ENCODE data around the gene NAT14. TPM values are rescaled to one million over a fixed set of nuclear protein-coding genes. Genes with fewer than 3 reads are reported as not detected.
"Not testable (repeated sequence)": the region's sequence is repeated elsewhere in the genome, so short reads cannot be mapped to it uniquely, and the experiment has no call there.

The NAT14 gene
- total RNA-seq, 1 experiment from 2014 or later = 71.2 TPM

GRCh38 chr19:55493052-55493644 lies 8.2 kb downstream of the NAT14 start:
- Histone ChIP-seq H3K4me3 (ENCODE audit: insufficient read depth, low read depth, low read length) (no peak overlapping the region), H3K36me3 (replicated peaks; ENCODE audit: control insufficient read depth, insufficient read depth, low read length) (no peaks in the 10 kb centered on the region), H3K27me3 (ENCODE audit: control insufficient read depth, insufficient read depth, low read length) (no peaks in the 10 kb centered on the region)
- DNase-seq = peak; percentile 60

GRCh38 chr19:55493645-55494171 lies 8.7 kb downstream of the NAT14 start:
- Histone ChIP-seq H3K4me3 (ENCODE audit: insufficient read depth, low read depth, low read length) (no peak overlapping the region), H3K27me3 (ENCODE audit: control insufficient read depth, insufficient read depth, low read length) (no peaks in the 10 kb centered on the region), H3K36me3 (replicated peaks; ENCODE audit: control insufficient read depth, insufficient read depth, low read length) (no peaks in the 10 kb centered on the region)
- peak; percentile 63 for DNase-seq

- Histone ChIP-seq H3K27me3 (ENCODE audit: control insufficient read depth, insufficient read depth, low read length) (no peaks in the 10 kb centered on the region), H3K36me3 (replicated peaks; ENCODE audit: control insufficient read depth, insufficient read depth, low read length) (no peaks in the 10 kb centered on the region), H3K4me3 (ENCODE audit: insufficient read depth, low read depth, low read length) (no peak overlapping the region)
- DNase-seq = peak; percentile 64
Measured at GRCh38 chr19:55494172-55494761, 9.3 kb downstream of the NAT14 start.

GRCh38 chr19:55495646-55496349 lies 10.8 kb downstream of the NAT14 start:
- DNase-seq = peak; percentile 65
- no peaks in the 10 kb centered on the region for H3K36me3 ChIP-seq (replicated peaks; ENCODE audit: control insufficient read depth, insufficient read depth, low read length)
- no peaks in the 10 kb centered on the region for H3K27me3 ChIP-seq (ENCODE audit: control insufficient read depth, insufficient read depth, low read length)
- no peak overlapping the region for H3K4me3 ChIP-seq (ENCODE audit: insufficient read depth, low read depth, low read length)

- not testable (repeated sequence) for H3K36me3 ChIP-seq (replicated peaks; ENCODE audit: control insufficient read depth, insufficient read depth, low read length); DNase-seq; H3K4me3 ChIP-seq (ENCODE audit: insufficient read depth, low read depth, low read length); H3K27me3 ChIP-seq (ENCODE audit: control insufficient read depth, insufficient read depth, low read length)
Measured at GRCh38 chr19:55496820-55497219, 11.8 kb downstream of the NAT14 start.

- no peak overlapping the region for H3K4me3 ChIP-seq (ENCODE audit: insufficient read depth, low read depth, low read length)
- H3K36me3 ChIP-seq (replicated peaks; ENCODE audit: control insufficient read depth, insufficient read depth, low read length) = no peaks in the 10 kb centered on the region
Measured at GRCh38 chr19:55497763-55498162, 12.8 kb downstream of the NAT14 start.

GRCh38 chr19:55498246-55498840 lies 13.4 kb downstream of the NAT14 start:
- no peak for DNase-seq
- H3K27me3 ChIP-seq (ENCODE audit: control insufficient read depth, insufficient read depth, low read length) = peaks cover 6% of the 10 kb centered on the region
- H3K4me3 ChIP-seq (ENCODE audit: insufficient read depth, low read depth, low read length) = no peak overlapping the region
- H3K36me3 ChIP-seq (replicated peaks; ENCODE audit: control insufficient read depth, insufficient read depth, low read length) = no peaks in the 10 kb centered on the region

More at GRCh38 chr19:55497763-55498162, 12.8 kb downstream of the NAT14 start:
- peaks cover 2% of the 10 kb centered on the region for H3K27me3 ChIP-seq (ENCODE audit: control insufficient read depth, insufficient read depth, low read length)
- DNase-seq = peak; percentile 34

GRCh38 chr19:55500368-55500952 lies 15.5 kb downstream of the NAT14 start:
- H3K36me3 ChIP-seq (replicated peaks; ENCODE audit: control insufficient read depth, insufficient read depth, low read length) = no peaks in the 10 kb centered on the region
- no peak overlapping the region for H3K4me3 ChIP-seq (ENCODE audit: insufficient read depth, low read depth, low read length)
- H3K27me3 ChIP-seq (ENCODE audit: control insufficient read depth, insufficient read depth, low read length) = peaks cover 8% of the 10 kb centered on the region
- DNase-seq = no peak

GRCh38 chr19:55502197-55502952 lies 17.4 kb downstream of the NAT14 start:
- Histone ChIP-seq H3K4me3 (ENCODE audit: insufficient read depth, low read depth, low read length) (no peak overlapping the region), H3K36me3 (replicated peaks; ENCODE audit: control insufficient read depth, insufficient read depth, low read length) (no peaks in the 10 kb centered on the region), H3K27me3 (ENCODE audit: control insufficient read depth, insufficient read depth, low read length) (peaks cover 8% of the 10 kb centered on the region)
- DNase-seq = no peak

GRCh38 chr19:55503157-55503501 lies 18.1 kb downstream of the NAT14 start:
- no peaks in the 10 kb centered on the region for H3K36me3 ChIP-seq (replicated peaks; ENCODE audit: control insufficient read depth, insufficient read depth, low read length)
- peaks cover 8% of the 10 kb centered on the region for H3K27me3 ChIP-seq (ENCODE audit: control insufficient read depth, insufficient read depth, low read length)
- no peak for DNase-seq
- no peak overlapping the region for H3K4me3 ChIP-seq (ENCODE audit: insufficient read depth, low read depth, low read length)

GRCh38 chr19:55503502-55504251 lies 18.7 kb downstream of the NAT14 start:
- H3K36me3 ChIP-seq (replicated peaks; ENCODE audit: control insufficient read depth, insufficient read depth, low read length) = no peaks in the 10 kb centered on the region
- H3K27me3 ChIP-seq (ENCODE audit: control insufficient read depth, insufficient read depth, low read length) = peaks cover 8% of the 10 kb centered on the region
- H3K4me3 ChIP-seq (ENCODE audit: insufficient read depth, low read depth, low read length) = peak overlapping the region; percentile 28; the same call in 1 of the 2 replicates
- peak; percentile 99 for DNase-seq

GRCh38 chr19:55504252-55504603 lies 19.2 kb downstream of the NAT14 start:
- H3K27me3 ChIP-seq (ENCODE audit: control insufficient read depth, insufficient read depth, low read length) = peaks cover 8% of the 10 kb centered on the region
- no peak overlapping the region for H3K4me3 ChIP-seq (ENCODE audit: insufficient read depth, low read depth, low read length)
- no peak for DNase-seq
- no peaks in the 10 kb centered on the region for H3K36me3 ChIP-seq (replicated peaks; ENCODE audit: control insufficient read depth, insufficient read depth, low read length)

- no peaks in the 10 kb centered on the region for H3K36me3 ChIP-seq (replicated peaks; ENCODE audit: control insufficient read depth, insufficient read depth, low read length)
- H3K4me3 ChIP-seq (ENCODE audit: insufficient read depth, low read depth, low read length) = no peak overlapping the region
- H3K27me3 ChIP-seq (ENCODE audit: control insufficient read depth, insufficient read depth, low read length) = peaks cover 8% of the 10 kb centered on the region
- no peak for DNase-seq
Measured at GRCh38 chr19:55504981-55505380, 20.0 kb downstream of the NAT14 start.

Data from H7 (cell line).